ENCODE results near the gene KLC4.

GRCh38 chr6:43115365-43115764 lies 55.9 kb downstream of the KLC4 start:
- TF ChIP-seq EZH2phosphoT487 (IDR thresholded peaks at IDR 0.05; ENCODE audit: borderline replicate concordance, low read depth, low read length) (no peak), CTCF (conservative IDR thresholded peaks at IDR 0.05; ENCODE audit: low read length) (no peak)

Measured in OCI-LY7 (cell line).